Measurements from ENCODE around the gene PRDX2. TPM values are rescaled to one million over a fixed set of nuclear protein-coding genes. Genes with fewer than 3 reads are reported as not detected.

PRDX2 gene
- total RNA-seq, 1 donor from 2014 or later = 250 TPM

- DNase-seq (ENCODE audit: low read depth, low spot score) = no peak
Measured at GRCh38 chr19:12779162-12779993, 22.2 kb downstream of the PRDX2 start.

GRCh38 chr19:12778905-12779161, 22.8 kb downstream of the PRDX2 start:
- DNase-seq (ENCODE audit: low read depth, low spot score) = no peak

- no peak for DNase-seq (ENCODE audit: low read depth, low spot score)
Measured at GRCh38 chr19:12778017-12778904, 23.3 kb downstream of the PRDX2 start.

- DNase-seq (ENCODE audit: low read depth, low spot score) = no peak
Measured at GRCh38 chr19:12777217-12778016, 24.2 kb downstream of the PRDX2 start.

GRCh38 chr19:12774588-12775555, 26.7 kb downstream of the PRDX2 start, which contains the start of gene HOOK2:
HOOK2 (minus strand) TSS chr19:12775552; CDS start chr19:12775449, 103 bp downstream.
- DNase-seq (ENCODE audit: low read depth, low spot score) = no peak

GRCh38 chr19:12773571-12773970, 28.0 kb downstream of the PRDX2 start:
- DNase-seq (ENCODE audit: low read depth, low spot score) = no peak

GRCh38 chr19:12772323-12772722, 29.3 kb downstream of the PRDX2 start:
- no peak for DNase-seq (ENCODE audit: low read depth, low spot score)

GRCh38 chr19:12770922-12771321, 30.7 kb downstream of the PRDX2 start:
- no peak for DNase-seq (ENCODE audit: low read depth, low spot score)

- DNase-seq (ENCODE audit: low read depth, low spot score) = no peak
Measured at GRCh38 chr19:12769689-12770088, 31.9 kb downstream of the PRDX2 start.

GRCh38 chr19:12767666-12768065, 33.9 kb downstream of the PRDX2 start:
- no peak for DNase-seq (ENCODE audit: low read depth, low spot score)

GRCh38 chr19:12767150-12767549, 34.5 kb downstream of the PRDX2 start:
- DNase-seq (ENCODE audit: low read depth, low spot score) = no peak

GRCh38 chr19:12766051-12766521, 35.5 kb downstream of the PRDX2 start:
- no peak for DNase-seq (ENCODE audit: low read depth, low spot score)

GRCh38 chr19:12764698-12765097, 36.9 kb downstream of the PRDX2 start:
- DNase-seq (ENCODE audit: low read depth, low spot score) = no peak

- no peak for DNase-seq (ENCODE audit: low read depth, low spot score)
Measured at GRCh38 chr19:12763100-12763499, 38.5 kb downstream of the PRDX2 start.

- no peak for DNase-seq (ENCODE audit: low read depth, low spot score)
Measured at GRCh38 chr19:12759686-12760085, 41.9 kb downstream of the PRDX2 start.

GRCh38 chr19:12757544-12758274, 43.9 kb downstream of the PRDX2 start:
- no peak for DNase-seq (ENCODE audit: low read depth, low spot score)

- no peak for DNase-seq (ENCODE audit: low read depth, low spot score)
Measured at GRCh38 chr19:12756150-12756883, 45.3 kb downstream of the PRDX2 start.

- no peak for DNase-seq (ENCODE audit: low read depth, low spot score)
Measured at GRCh38 chr19:12754465-12755196, 47.0 kb downstream of the PRDX2 start.
